ENCODE results near the gene HS6ST1.

GRCh38 chr2:128260239-128261138 lies 58.2 kb downstream of the HS6ST1 start:
- TF ChIP-seq CTCF (IDR thresholded peaks at IDR 0.05): no peak
- no peak for TF ChIP-seq EP300 (IDR thresholded peaks at IDR 0.05)
- TF ChIP-seq POLR2A (IDR thresholded peaks at IDR 0.05): no peak
